Fibroblast of skin of right biceps (primary cell): ENCODE data around the gene PIM2.
"Not testable (repeated sequence)": the region's sequence is repeated elsewhere in the genome, so short reads cannot be mapped to it uniquely, and the experiment has no call there.

Source experiments
- DNase-seq: peaks from one replicate; pipeline ENCODE4 v3.0.0-alpha.2; 2013

PIM2 gene

GRCh38 chrX:48904180-48904579, 14.6 kb downstream of the PIM2 start:
- no peak for DNase-seq

GRCh38 chrX:48903290-48903689, 15.5 kb downstream of the PIM2 start:
- DNase-seq, result no peak

- DNase-seq, result no peak
Observed at GRCh38 chrX:48902776-48903175, 16.0 kb downstream of the PIM2 start.

- no peak for DNase-seq
Observed at GRCh38 chrX:48902135-48902534, 16.7 kb downstream of the PIM2 start.

GRCh38 chrX:48901069-48901468, 17.8 kb downstream of the PIM2 start:
- no peak for DNase-seq

- no peak for DNase-seq
Observed at GRCh38 chrX:48899078-48899410, 19.8 kb downstream of the PIM2 start.

- DNase-seq, result peak; percentile 96
Observed at GRCh38 chrX:48897625-48898306, 21.1 kb downstream of the PIM2 start, which contains the start of the genes PQBP1 and TIMM17B. TSS of gene PQBP1 (plus strand) at chrX:48897930. CDS start at chrX:48898510, 580 bp downstream. TSS of gene TIMM17B (minus strand) at chrX:48897768. CDS start at chrX:48897749, 19 bp downstream.

GRCh38 chrX:48897157-48897624, 21.6 kb downstream of the PIM2 start:
- DNase-seq, result peak; percentile 73

- peak; percentile 19 for DNase-seq
Observed at GRCh38 chrX:48896611-48897011, 22.2 kb downstream of the PIM2 start.

- DNase-seq, result no peak
Observed at GRCh38 chrX:48894891-48895290, 23.9 kb downstream of the PIM2 start.

- no peak for DNase-seq
Observed at GRCh38 chrX:48893556-48894348, 25.1 kb downstream of the PIM2 start.

GRCh38 chrX:48892896-48893295, 25.9 kb downstream of the PIM2 start:
- DNase-seq, result no peak

GRCh38 chrX:48891402-48892288, 27.2 kb downstream of the PIM2 start:
- peak; percentile 84 for DNase-seq

GRCh38 chrX:48890934-48891401, 27.9 kb downstream of the PIM2 start:
- no peak for DNase-seq

GRCh38 chrX:48890296-48890925, 28.4 kb downstream of the PIM2 start:
- DNase-seq, result no peak

- not testable (repeated sequence) for DNase-seq
Observed at GRCh38 chrX:48886586-48886985, 32.2 kb downstream of the PIM2 start.

GRCh38 chrX:48883729-48884128, 35.1 kb downstream of the PIM2 start:
- DNase-seq, result no peak

GRCh38 chrX:48876944-48877343, 41.9 kb downstream of the PIM2 start:
- DNase-seq, result not testable (repeated sequence)

- DNase-seq, result not testable (repeated sequence)
Observed at GRCh38 chrX:48872017-48872416, 46.8 kb downstream of the PIM2 start.

GRCh38 chrX:48864210-48864609, 54.6 kb downstream of the PIM2 start:
- peak; percentile 52 for DNase-seq
